Nephron (organoid): ENCODE data around the gene SH2D2A.

ENCODE experiments used
- H3K27ac Mint-ChIP-seq, 3 experiments: 2 replicates each; pipeline ENCODE4 v1.8.0; 2020; ENCODE audit warnings: mixed read lengths in 3 of 3, mild to moderate bottlenecking in 2 of 3, moderate library complexity in 1 of 3
- H3K27me3 Mint-ChIP-seq: 2 replicates; pipeline ENCODE4 v1.8.0; 2021; ENCODE audit warnings: low read depth, mild to moderate bottlenecking, moderate library complexity, mixed read lengths
- H3K36me3 Mint-ChIP-seq: 2 replicates; pipeline ENCODE4 v1.8.0; 2020; ENCODE audit warnings: low read depth, mixed read lengths
- H3K4me1 Mint-ChIP-seq: 2 replicates; pipeline ENCODE4 v1.8.0; 2020; ENCODE audit warnings: mixed read lengths
- H3K4me3 Mint-ChIP-seq, 3 experiments: 2 replicates each; pipeline ENCODE4 v1.8.0; 2020; ENCODE audit warnings: mild to moderate bottlenecking in 3 of 3, mixed read lengths in 3 of 3, moderate library complexity in 2 of 3
- H3K9me3 Mint-ChIP-seq: 2 replicates; pipeline ENCODE4 v1.8.0; 2020; ENCODE audit warnings: mixed read lengths
- TF ChIP-seq, protein P1 (sequence below), 3 experiments: fragments of 200-600 bp; sonication (generic); IDR thresholded peaks; one replicate each; pipeline ENCODE4 v1.5.0; 2021; ENCODE audit warnings: antibody characterized with exemption in 3 of 3; ENCODE audit not compliant: unreplicated experiment in 3 of 3

Gene SH2D2A

DNA sequence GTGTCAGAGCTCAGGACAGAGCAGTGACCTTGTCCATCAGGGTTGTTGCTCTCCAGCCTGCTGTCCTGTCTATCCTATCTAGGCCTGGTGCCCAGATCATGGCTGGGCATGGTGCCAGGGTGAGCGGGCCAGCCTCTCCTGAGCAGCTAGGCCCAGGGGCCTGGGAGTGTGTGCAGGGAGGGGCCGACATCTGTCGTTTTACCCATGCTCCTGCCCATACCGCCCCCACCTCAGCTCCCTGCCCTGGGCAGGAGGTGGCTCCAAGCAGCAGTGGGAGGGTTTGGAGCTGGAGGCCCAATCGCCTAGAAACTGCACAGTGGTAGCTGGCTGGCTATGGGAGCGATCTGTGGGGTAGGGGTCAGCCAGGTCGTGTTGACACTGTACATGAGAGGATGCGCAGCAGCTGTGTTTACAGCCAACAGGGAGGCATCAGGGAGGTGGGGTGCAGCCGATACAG is 35.8 kb upstream of the SH2D2A start:
- no peaks in the 10 kb centered on the region for H3K9me3 Mint-ChIP-seq
- TF ChIP-seq, protein P1, sequence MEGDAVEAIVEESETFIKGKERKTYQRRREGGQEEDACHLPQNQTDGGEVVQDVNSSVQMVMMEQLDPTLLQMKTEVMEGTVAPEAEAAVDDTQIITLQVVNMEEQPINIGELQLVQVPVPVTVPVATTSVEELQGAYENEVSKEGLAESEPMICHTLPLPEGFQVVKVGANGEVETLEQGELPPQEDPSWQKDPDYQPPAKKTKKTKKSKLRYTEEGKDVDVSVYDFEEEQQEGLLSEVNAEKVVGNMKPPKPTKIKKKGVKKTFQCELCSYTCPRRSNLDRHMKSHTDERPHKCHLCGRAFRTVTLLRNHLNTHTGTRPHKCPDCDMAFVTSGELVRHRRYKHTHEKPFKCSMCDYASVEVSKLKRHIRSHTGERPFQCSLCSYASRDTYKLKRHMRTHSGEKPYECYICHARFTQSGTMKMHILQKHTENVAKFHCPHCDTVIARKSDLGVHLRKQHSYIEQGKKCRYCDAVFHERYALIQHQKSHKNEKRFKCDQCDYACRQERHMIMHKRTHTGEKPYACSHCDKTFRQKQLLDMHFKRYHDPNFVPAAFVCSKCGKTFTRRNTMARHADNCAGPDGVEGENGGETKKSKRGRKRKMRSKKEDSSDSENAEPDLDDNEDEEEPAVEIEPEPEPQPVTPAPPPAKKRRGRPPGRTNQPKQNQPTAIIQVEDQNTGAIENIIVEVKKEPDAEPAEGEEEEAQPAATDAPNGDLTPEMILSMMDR (IDR thresholded peaks at IDR 0.05; ENCODE audit: unreplicated experiment in 3 of 3) = no peak
- H3K36me3 Mint-ChIP-seq = no peaks in the 10 kb centered on the region
- peaks cover 44% of the 10 kb centered on the region for H3K4me1 Mint-ChIP-seq
- H3K27me3 Mint-ChIP-seq = peaks cover 52% of the 10 kb centered on the region
- H3K27ac Mint-ChIP-seq = peak overlapping the region in 2 of 3 experiments; percentile 4 to 51
- peak overlapping the region in 1 of 3 experiments; percentile 21 for H3K4me3 Mint-ChIP-seq

- Mint-ChIP-seq H3K9me3 (no peaks in the 10 kb centered on the region), H3K36me3 (no peaks in the 10 kb centered on the region), H3K27me3 (peaks cover 52% of the 10 kb centered on the region), H3K27ac (peak overlapping the region in 2 of 3 experiments; percentile 4 to 51), H3K4me3 (peak overlapping the region in 1 of 3 experiments; percentile 21), H3K4me1 (peaks cover 46% of the 10 kb centered on the region)
- TF ChIP-seq, protein P1 (IDR thresholded peaks at IDR 0.05; ENCODE audit: unreplicated experiment in 3 of 3) = no peak
Measured at GRCh38 chr1:156851779-156852417, 35.2 kb upstream of the SH2D2A start.

GRCh38 chr1:156849151-156849496 is 32.5 kb upstream of the SH2D2A start:
- H3K9me3 Mint-ChIP-seq = no peaks in the 10 kb centered on the region
- no peaks in the 10 kb centered on the region for H3K36me3 Mint-ChIP-seq
- no peak overlapping the region for H3K27ac Mint-ChIP-seq
- peaks cover 37% of the 10 kb centered on the region for H3K4me1 Mint-ChIP-seq
- peak overlapping the region in 2 of 3 experiments; percentile 37 to 44 for H3K4me3 Mint-ChIP-seq
- TF ChIP-seq, protein P1 (IDR thresholded peaks at IDR 0.05; ENCODE audit: unreplicated experiment in 3 of 3) = no peak
- H3K27me3 Mint-ChIP-seq = peaks cover 72% of the 10 kb centered on the region

DNA sequence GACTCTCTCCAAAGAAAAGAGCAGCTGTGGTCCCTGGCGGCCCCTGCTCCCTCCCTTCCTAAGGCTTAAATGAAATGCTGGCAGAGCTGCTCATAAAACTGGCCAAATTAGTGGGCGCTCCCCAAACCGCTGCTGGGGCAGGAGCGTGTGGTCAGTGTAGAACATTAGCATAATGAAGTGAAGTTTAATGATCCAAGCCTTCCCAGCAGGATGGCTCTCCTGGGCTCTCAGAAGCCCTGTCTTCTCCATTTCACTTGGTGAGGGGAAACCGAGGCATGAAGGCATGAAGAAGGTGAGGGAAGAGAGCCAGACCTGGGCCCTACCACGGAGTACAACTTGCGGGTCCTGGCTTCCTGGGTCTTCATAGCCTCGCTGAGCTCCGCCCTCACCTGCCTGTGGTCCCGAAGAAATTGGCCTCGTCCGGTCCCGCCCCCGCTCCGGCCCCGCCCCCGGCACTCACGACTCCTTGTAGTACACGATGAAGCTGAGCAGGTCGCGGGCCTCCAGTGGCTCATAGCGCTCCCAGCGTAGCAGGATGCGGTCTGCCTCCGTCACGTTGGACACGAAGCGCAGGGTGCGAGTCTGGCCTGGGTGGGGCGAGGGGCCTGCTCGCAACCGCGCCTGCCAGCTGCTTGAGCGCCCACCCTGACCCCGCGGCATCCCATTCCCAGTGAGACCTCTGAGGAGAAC is 32.0 kb upstream of the SH2D2A start:
- H3K27ac Mint-ChIP-seq = no peak overlapping the region
- TF ChIP-seq, protein P1 (IDR thresholded peaks at IDR 0.05; ENCODE audit: unreplicated experiment in 3 of 3) = no peak
- peak overlapping the region in 1 of 3 experiments; percentile 0 for H3K4me3 Mint-ChIP-seq
- H3K27me3 Mint-ChIP-seq = peaks cover 77% of the 10 kb centered on the region
- H3K9me3 Mint-ChIP-seq = no peaks in the 10 kb centered on the region
- no peaks in the 10 kb centered on the region for H3K36me3 Mint-ChIP-seq
- H3K4me1 Mint-ChIP-seq = peaks cover 34% of the 10 kb centered on the region

DNA sequence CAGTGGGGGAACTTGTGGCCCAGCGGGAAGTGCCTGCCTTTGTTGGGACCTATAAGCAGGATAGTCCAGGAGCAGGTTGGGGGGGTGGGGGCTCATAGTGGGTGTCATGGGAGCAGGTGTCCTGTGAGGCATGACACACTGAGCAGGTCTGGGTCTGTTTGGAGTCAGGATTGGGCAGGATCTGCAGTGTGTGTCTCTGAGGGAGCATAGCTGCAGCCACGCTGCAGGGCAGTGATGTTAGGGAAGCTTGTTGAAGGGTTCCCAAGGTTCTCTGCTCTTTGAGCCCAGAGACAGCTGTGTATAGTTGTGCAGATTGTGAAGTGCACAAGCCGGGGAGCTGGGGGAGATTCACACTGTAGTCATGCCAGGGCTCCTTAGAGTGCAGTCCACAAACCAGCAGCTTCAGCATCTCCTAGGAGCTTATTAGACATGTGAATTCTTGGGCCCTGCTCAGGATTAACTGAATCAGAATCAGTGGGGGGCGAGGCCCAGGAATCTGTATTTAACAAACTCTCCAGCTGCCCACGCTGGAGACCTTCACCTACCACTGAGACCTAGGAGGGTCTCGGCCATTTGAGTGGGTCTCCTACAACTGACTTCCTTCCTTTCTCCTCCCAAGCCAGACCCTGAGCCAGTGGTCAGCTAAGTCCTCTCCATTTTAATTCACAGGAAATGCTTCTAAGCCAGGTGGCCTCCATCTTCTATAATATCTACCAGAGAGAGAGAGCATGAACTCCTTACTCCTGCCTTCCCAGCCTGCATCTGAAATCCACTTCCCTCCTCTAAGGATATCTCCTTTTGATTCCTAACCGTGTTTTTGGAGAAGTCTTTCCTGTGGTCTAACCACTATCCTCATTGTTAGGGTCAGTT is 31.2 kb upstream of the SH2D2A start:
- Mint-ChIP-seq H3K4me1 (peaks cover 26% of the 10 kb centered on the region), H3K27me3 (peaks cover 85% of the 10 kb centered on the region), H3K4me3 (peak overlapping the region in 1 of 3 experiments; percentile 0), H3K36me3 (peaks cover 2% of the 10 kb centered on the region), H3K9me3 (no peaks in the 10 kb centered on the region), H3K27ac (no peak overlapping the region)
- TF ChIP-seq, protein P1 (IDR thresholded peaks at IDR 0.05; ENCODE audit: unreplicated experiment in 3 of 3) = no peak
